ENCODE data around the gene TMEM18. TPM values are rescaled to one million over a fixed set of nuclear protein-coding genes. Genes with fewer than 3 reads are reported as not detected.

Gene TMEM18
- total RNA-seq, 1 donor from 2014 or later = 19.3 TPM

DNA sequence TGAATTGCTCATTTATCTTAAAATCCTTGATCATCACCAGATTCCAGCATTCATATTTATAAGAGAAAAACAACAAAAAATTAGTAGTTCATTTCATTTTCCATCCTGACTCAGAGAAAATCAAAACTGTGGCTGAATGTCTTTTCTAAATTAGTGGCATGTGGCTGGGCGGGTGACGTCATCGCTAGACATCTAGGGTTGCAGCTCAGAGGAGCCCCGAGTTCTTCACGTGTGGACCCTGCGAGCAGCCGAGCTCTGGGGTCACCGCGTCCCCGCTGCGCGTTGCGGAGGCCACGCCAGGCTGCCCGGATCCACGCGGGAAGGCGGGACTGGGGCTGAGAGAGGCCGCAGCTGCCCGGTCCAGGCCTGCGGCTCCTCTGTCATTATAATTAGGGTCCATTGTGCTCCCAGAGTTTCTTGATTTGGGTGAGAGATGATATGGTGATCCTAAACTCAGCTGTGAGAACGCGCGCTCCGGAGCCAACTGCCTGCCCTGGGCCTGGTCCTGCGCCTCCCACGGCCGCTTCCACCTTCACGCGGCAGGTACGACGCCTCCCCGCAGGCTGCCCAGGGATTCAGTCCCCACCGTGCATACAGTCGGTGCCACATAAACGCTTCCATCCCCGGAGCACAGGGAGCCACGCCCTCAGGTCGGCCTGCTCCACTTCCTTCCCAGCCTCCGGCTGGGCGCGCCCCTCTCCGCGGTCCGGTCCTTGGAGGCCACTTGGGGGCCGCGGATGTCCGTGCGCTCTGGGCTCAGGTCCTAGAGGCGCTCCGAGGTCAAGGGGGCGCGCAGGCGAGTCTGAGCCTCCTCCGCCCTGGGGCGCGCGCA is 56.5 kb downstream of the TMEM18 start:
- no peak for DNase-seq (ENCODE audit: low spot score, unreplicated experiment)

DNA sequence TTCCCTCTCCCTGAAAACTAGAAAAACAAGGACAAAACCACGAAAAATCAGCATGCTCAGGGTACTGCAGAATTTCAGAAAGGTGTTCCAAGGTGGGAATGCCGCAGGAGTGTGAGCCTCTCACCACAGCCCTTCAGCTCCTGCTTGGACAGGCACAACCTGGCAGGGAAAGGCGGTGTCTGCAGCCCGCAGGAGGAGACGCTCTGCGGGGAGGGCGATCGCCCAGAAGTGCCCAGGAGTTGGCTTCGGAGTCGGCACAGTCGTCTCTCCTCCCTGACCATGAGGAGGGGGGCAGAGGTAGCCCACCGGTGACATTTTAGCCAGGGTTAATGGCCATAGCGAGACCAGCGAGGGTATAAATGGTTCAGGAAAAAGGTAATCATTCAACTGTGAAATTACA is 57.2 kb downstream of the TMEM18 start:
- no peaks in the 10 kb centered on the region for H3K4me1 Mint-ChIP-seq (ENCODE audit: low read depth)
- no peak for DNase-seq (ENCODE audit: low spot score, unreplicated experiment)
- no peak overlapping the region for H3K27ac Mint-ChIP-seq
- H3K4me3 Mint-ChIP-seq (ENCODE audit: low read depth) = no peak overlapping the region
- TF ChIP-seq, protein P1, sequence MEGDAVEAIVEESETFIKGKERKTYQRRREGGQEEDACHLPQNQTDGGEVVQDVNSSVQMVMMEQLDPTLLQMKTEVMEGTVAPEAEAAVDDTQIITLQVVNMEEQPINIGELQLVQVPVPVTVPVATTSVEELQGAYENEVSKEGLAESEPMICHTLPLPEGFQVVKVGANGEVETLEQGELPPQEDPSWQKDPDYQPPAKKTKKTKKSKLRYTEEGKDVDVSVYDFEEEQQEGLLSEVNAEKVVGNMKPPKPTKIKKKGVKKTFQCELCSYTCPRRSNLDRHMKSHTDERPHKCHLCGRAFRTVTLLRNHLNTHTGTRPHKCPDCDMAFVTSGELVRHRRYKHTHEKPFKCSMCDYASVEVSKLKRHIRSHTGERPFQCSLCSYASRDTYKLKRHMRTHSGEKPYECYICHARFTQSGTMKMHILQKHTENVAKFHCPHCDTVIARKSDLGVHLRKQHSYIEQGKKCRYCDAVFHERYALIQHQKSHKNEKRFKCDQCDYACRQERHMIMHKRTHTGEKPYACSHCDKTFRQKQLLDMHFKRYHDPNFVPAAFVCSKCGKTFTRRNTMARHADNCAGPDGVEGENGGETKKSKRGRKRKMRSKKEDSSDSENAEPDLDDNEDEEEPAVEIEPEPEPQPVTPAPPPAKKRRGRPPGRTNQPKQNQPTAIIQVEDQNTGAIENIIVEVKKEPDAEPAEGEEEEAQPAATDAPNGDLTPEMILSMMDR (IDR thresholded peaks at IDR 0.05; ENCODE audit: unreplicated experiment) = no peak
- no peaks in the 10 kb centered on the region for H3K9me3 Mint-ChIP-seq (ENCODE audit: low read depth)
- no peaks in the 10 kb centered on the region for H3K27me3 Mint-ChIP-seq
- no peaks in the 10 kb centered on the region for H3K36me3 Mint-ChIP-seq (ENCODE audit: insufficient read depth)

More for the DNA sequence above, 56.5 kb downstream of the TMEM18 start:
- Mint-ChIP-seq H3K9me3 (ENCODE audit: low read depth) (no peaks in the 10 kb centered on the region), H3K27ac (no peak overlapping the region), H3K4me3 (ENCODE audit: low read depth) (no peak overlapping the region), H3K36me3 (ENCODE audit: insufficient read depth) (no peaks in the 10 kb centered on the region), H3K27me3 (no peaks in the 10 kb centered on the region), H3K4me1 (ENCODE audit: low read depth) (no peaks in the 10 kb centered on the region)
- TF ChIP-seq, protein P1 (IDR thresholded peaks at IDR 0.05; ENCODE audit: unreplicated experiment) = no peak

DNA sequence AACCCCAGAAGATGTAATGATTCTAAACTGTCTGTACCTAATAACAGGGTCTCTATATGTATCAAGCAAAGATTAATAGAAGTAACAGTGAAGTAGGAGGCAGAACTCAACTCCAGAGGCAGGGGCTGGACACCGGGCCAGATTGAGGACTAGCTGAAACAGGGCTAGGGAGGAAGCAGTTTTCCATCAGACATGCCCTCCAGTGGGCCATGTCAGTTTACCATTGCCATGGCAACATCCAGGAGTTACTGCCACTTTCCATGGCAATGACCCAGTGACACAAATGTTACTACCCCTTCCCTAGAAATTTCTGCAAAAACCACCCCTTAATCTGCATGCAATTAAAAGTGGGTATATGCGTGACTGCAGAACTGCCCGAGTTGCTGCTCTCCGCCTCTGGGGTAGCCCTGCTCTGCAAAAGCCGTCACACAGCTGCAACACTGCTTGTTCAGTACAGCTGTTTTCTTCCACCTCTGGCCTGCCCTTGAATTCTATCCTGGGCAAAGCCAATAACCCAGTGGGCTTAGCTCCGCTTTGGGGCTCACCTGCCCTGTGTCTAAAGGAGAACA is 58.7 kb downstream of the TMEM18 start:
- TF ChIP-seq, protein P1 (IDR thresholded peaks at IDR 0.05; ENCODE audit: unreplicated experiment) = no peak
- DNase-seq (ENCODE audit: low spot score, unreplicated experiment) = no peak
- H3K4me1 Mint-ChIP-seq (ENCODE audit: low read depth) = no peaks in the 10 kb centered on the region
- H3K27ac Mint-ChIP-seq = no peak overlapping the region
- H3K4me3 Mint-ChIP-seq (ENCODE audit: low read depth) = no peak overlapping the region
- no peaks in the 10 kb centered on the region for H3K27me3 Mint-ChIP-seq
- H3K36me3 Mint-ChIP-seq (ENCODE audit: insufficient read depth) = no peaks in the 10 kb centered on the region
- no peaks in the 10 kb centered on the region for H3K9me3 Mint-ChIP-seq (ENCODE audit: low read depth)

DNA sequence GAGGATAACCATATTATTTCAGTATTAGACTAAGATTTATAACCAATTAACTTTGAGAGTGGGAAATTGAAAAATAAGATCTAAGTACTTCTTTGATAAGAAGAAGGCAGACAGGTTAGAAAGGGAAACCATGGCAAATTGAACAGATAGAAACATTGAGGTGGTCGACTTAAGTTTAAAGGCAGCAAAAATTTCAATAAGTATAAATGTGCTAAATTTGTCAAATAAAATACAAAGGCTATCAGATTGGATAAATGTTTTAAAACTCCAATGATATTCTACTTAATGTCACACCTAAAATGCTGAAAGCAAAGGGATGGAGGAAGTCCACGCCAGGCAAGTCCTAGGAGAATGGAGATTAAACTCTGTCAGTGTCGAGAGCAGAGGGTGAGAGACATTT is 59.2 kb downstream of the TMEM18 start:
- Mint-ChIP-seq H3K4me1 (ENCODE audit: low read depth) (no peaks in the 10 kb centered on the region), H3K27ac (no peak overlapping the region), H3K27me3 (no peaks in the 10 kb centered on the region), H3K4me3 (ENCODE audit: low read depth) (no peak overlapping the region), H3K9me3 (ENCODE audit: low read depth) (no peaks in the 10 kb centered on the region), H3K36me3 (ENCODE audit: insufficient read depth) (no peaks in the 10 kb centered on the region)
- DNase-seq (ENCODE audit: low spot score, unreplicated experiment) = no peak
- TF ChIP-seq, protein P1 (IDR thresholded peaks at IDR 0.05; ENCODE audit: unreplicated experiment) = no peak

All from progenitor cell of endocrine pancreas (in vitro differentiated cells).